GM19468 (cell line): ENCODE results near the gene ROR2.

ENCODE experiments used
- ATAC-seq: cut with Tn5 transposase; IDR thresholded peaks from one replicate; pipeline ENCODE4 v1.9.1; 2021; ENCODE audit warnings: mild to moderate bottlenecking, moderate library complexity, moderate number of reproducible peaks; ENCODE audit not compliant: unreplicated experiment; ENCODE audit errors: extremely low read depth

Gene ROR2

GRCh38 chr9:91784673-91785446 is 165.2 kb downstream of the ROR2 start:
- ATAC-seq, result no peak

- ATAC-seq, result no peak
These were observed 166.0 kb downstream of the ROR2 start for GRCh38 chr9:91783876-91784672.

DNA sequence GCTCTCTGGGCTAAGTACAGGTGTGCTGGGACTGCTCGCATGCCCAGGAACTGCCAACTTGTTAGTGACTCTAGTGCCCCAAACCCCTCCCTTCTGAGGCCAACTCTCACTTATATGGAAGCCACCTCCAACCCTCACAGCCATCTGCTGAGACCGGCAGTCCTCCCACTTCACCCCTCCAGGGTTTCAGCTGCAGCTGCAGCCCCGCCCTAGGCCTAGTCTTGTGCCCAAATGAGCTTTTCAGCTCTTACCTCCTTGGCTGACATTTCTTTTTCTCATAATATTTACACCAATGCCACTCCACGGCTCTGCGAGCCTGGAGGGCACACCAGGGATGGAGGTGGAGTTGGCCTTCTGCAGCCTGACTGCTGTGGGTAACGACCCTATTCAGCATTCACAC is 166.6 kb downstream of the ROR2 start:
- ATAC-seq, result no peak

- ATAC-seq, result no peak
These were observed 167.3 kb downstream of the ROR2 start for GRCh38 chr9:91782708-91783214.

DNA sequence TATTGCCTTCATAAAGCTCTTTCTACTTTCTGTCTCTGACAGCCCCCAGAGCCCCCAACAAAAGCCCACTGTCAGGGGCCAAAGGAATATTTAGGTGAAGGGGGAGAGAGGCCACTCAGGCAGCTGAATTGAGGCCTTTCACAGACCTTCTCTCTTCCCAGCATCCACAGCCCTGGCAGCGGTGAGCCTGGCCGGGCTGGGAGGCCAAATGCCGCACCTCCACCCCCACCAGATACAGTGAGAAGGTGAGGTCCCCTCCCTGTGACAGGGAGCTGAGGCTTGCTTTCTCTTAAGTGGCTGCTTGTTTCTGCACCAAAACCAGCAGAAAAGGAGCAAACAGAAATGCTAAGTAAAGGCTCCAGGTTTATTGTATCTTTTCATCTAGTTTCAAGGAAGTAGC is 168.1 kb downstream of the ROR2 start:
- no peak for ATAC-seq

DNA sequence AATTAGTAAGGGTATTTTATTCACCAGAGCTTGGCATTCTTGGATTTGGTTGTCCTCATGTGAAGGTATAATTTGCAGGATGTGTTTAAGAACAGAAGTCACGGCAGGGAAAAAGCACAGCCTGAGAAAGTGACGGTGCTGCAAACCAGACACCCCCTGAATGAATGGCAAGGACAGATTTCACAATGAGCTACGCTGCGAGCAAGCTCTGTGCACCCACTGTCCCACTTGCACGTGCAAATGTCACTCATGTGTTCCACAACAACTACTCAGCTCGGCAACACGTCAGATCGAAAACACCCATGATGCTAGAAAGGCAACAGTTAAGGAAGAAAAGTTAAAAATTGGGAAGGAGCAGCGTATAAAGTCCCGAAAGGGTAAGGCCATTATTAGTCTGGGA is 168.9 kb downstream of the ROR2 start:
- no peak for ATAC-seq

GRCh38 chr9:91778031-91778430 is 172.0 kb downstream of the ROR2 start:
- no peak for ATAC-seq

DNA sequence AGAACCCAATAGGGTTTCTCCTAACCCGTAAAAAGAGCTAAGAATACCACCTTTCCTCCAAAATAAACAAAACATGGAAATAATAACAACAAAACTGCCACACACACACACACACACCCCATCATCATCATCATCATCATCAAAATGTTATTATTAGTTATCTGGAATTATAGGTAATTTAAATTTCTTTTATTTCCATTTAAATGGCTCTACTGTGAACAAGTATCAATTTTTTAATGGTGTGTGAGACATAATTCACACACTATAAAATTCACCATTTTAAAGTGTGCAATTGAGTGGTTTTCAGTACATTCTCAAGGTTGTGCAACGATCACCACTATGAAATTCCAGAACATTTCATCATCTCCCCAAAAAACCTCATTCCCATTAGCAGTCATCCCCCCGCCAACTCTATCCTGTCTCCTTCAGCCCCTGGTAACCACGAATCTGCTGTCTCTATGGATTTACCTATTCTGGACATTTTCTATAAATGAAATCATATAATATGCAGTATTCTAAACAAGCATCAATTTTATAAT is 172.7 kb downstream of the ROR2 start:
- ATAC-seq, result no peak

DNA sequence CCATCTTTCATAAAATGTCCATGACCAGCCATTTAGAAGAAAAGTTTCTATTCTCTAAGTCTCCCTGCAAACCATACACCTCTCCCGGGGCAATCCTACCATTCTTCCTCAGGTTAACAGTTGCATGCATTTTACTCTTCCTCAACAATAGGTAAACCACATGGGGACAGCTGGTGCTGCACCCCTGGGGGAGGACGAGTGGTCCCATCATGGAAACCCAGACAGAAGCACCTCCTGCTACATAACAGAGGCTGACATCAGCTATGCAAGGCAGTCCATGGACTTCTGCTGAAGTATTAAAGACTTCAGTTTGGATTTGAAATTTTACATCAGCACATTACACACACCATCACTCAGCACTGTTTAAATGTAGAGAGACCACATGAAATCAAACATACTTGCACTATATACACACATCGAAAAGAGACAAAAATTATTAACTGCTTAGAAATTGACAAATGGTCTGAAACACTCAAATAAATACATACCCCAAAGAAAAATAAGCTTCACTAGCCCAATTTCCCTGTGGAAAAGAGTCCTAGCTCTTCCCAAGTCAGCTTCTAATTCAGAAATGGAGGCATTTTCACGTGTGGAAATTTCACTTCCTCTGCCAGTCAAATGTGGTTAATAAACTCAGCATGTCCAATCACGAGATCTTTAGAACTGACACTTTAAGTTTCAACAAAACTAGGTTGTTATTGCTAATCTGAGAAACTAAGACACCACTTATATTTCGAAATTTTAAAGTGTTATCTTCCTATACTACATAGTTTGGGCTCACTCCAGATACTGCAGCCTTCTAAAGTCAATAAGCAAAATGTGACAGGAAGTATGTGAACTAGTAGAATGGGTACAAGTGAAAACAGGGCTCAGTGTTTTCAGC is 173.4 kb downstream of the ROR2 start:
- ATAC-seq, result no peak

DNA sequence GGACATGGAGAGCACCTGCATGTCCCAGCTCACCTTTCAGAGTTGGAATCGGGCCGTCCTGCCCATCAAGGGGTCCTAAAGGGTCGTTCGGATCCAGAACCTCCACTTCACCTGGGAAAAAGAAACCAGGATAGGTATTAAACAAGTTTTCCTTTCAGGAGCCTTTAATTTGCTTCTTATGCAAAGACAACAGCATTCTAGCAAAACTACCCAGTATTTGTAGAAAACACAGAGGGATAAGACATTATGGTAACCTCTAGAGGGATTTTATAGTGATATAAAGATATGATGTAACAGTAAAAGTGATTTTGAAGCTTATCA is 174.4 kb downstream of the ROR2 start:
- ATAC-seq, result no peak

GRCh38 chr9:91775011-91775707 is 174.9 kb downstream of the ROR2 start:
- ATAC-seq, result no peak

GRCh38 chr9:91773156-91773555 is 176.9 kb downstream of the ROR2 start:
- ATAC-seq, result no peak

DNA sequence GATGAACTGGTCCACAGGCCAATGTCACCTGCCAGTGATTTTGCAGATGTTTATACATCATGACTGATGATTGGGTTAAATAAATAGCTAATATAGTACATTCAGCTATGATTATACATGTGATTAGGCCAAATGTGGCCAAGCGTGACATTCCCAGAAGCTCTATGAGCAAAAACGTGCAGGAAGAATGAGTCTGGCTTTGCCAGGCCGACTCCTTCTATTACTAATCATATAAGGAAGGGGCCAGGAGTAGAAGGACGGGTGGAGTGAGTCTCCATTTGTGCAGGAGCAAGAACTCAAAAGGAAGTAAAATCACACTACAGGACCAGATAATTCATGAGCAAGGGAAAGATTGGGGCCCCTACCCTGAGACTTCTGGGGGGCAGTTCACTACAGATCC is 178.2 kb downstream of the ROR2 start:
- no peak for ATAC-seq

DNA sequence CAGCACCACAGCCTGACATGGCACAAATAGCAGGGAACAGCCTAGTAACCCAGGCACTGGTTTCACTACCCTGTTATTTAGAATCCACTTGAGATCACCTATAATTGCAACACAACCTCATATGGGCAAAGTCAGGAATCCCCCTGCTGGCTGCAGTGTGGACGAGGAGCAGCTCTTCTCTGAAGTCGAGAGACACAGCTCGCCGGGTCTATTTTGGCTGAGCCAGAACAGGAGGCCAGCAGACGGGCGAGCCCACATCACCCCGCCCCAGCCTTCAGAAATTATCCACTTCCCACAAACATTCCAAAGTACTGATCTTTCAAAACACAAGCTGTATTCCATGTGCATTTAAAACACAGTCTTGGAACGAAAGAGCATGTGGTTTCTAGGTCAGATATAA is 179.0 kb downstream of the ROR2 start:
- no peak for ATAC-seq

GRCh38 chr9:91770229-91770628 is 179.8 kb downstream of the ROR2 start:
- ATAC-seq, result no peak

DNA sequence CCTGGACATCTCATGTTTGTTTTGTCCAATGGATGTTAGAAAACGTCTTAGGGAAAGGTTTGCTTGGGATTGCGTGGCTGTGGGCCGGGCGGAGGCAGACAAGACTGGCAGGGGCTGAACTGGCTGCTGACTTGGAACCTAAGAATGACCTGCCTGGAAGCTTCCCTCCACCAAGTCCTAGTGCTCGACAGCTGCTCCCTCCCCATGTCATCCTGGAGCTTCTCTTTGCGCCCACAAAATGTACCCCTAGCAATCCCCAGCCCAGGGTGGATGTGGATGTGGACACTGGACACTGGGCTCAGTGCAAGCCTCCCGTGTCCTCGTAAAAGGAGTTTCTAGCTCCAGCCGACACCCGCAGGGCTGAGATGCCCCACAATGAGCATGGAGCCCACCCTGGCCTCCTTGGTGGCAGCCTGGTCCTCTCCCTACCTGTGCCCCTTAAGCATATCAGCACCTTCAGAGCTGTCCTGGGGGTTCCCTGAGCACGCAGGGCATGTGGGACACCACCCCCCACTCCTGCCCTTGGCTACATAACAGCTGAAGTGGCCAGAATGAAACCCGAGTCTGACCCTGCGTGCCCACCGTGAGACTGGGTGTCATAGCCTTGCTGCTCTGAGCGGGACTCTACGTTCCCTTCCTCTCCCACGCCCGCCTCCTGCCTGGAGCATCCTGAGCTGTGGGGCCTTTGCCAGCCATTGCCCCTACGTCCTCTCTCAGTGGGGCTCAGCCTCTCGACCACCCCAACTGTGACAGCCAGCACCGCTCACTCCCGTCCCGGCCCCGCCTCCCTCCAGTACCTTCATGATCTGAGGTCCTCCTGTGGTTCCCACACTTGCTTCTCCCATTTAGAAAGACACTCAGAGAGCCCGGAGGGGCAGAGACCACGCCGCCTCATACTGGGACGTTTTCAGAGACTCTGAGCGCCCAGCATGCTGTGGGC is 180.8 kb downstream of the ROR2 start:
- no peak for ATAC-seq

DNA sequence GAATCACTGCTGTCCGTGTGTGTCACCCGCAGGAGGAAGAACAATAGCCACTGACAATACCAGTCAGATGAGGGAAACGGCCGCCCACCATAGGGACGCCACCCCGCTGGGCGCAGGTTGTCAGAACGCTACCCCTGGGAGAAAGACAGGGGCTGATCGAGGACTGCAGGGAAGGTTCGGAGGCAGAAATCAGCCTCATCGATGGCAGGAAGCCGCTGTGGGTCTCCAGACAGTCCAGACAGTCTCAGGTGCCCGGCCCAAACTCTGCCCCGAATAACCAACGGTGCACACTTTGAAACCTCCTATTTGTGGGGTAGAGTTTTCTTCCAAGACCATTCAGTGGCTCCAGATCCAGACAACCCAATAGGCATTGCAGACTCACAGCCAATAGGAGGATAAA is 181.5 kb downstream of the ROR2 start:
- no peak for ATAC-seq

DNA sequence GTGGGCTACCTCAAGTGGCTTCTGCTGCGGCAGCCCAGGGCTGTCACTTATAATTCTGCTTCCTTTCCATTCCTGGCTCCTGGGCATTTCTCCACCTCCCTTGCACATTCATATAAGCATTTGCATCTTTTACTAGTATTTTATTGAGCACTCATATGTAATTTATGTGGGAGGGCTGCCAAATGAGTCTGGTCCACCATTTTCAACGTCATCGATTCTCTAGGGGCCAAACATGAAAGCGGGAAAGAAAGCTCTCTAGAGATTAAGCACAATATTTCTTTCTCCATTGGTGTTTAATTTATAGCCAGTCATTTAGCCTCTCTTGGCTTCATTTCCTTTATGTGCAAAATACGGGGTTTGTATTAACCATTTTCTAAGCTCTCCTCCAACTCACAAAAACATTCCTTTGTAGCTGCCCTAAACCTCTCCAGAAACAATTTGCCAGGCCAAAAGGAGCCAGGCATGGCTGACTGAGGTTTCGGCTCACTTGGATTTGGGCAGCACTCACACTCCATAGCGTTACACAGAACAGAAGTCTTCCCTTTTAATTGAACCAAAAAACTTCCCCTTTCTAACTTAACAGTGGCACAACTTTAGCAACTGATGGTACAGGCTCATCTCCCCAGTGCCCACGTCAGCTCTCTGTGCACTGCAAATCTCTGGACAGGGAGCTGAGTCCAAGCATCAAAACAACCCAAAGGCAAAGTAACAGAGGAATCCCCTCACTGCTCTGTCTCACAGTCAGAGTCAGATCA is 183.5 kb downstream of the ROR2 start:
- ATAC-seq, result no peak
